AG09319 (cell line): ENCODE data around the gene NGRN.

Source experiments
- DNase-seq: peaks from one replicate; pipeline ENCODE4 v3.0.0-alpha.2; 2010; ENCODE audit warnings: low read depth; ENCODE audit errors: extremely low read depth
- TF ChIP-seq, protein P1 (sequence below): IDR thresholded peaks from 2 replicates; pipeline ENCODE4 v1.5.1; 2011; ENCODE audit warnings: low read depth, mild to moderate bottlenecking, inconsistent platforms, low read length, moderate library complexity

The NGRN gene

DNA sequence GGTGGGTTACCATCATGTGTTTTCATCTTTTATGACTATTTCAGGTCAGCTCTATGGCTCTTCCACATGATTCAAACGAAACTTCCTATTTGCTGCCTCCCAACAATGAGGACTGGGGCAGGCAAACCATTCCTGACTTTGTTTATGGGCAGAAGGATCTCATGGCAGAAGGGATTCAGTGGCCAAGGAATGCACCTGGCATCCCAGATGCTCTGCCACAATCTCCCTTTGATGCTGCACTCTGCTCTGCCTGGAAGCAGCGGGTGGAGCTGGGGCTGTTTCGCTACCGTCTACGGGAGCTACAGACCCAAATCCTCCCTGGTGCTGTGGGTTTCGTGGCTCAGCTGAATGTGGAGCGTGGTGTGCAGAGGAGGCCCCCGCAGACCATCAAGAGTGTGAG, 24.6 kb upstream of the NGRN start:
- DNase-seq, result no peak
- TF ChIP-seq, protein P1, sequence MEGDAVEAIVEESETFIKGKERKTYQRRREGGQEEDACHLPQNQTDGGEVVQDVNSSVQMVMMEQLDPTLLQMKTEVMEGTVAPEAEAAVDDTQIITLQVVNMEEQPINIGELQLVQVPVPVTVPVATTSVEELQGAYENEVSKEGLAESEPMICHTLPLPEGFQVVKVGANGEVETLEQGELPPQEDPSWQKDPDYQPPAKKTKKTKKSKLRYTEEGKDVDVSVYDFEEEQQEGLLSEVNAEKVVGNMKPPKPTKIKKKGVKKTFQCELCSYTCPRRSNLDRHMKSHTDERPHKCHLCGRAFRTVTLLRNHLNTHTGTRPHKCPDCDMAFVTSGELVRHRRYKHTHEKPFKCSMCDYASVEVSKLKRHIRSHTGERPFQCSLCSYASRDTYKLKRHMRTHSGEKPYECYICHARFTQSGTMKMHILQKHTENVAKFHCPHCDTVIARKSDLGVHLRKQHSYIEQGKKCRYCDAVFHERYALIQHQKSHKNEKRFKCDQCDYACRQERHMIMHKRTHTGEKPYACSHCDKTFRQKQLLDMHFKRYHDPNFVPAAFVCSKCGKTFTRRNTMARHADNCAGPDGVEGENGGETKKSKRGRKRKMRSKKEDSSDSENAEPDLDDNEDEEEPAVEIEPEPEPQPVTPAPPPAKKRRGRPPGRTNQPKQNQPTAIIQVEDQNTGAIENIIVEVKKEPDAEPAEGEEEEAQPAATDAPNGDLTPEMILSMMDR, result no peak

DNA sequence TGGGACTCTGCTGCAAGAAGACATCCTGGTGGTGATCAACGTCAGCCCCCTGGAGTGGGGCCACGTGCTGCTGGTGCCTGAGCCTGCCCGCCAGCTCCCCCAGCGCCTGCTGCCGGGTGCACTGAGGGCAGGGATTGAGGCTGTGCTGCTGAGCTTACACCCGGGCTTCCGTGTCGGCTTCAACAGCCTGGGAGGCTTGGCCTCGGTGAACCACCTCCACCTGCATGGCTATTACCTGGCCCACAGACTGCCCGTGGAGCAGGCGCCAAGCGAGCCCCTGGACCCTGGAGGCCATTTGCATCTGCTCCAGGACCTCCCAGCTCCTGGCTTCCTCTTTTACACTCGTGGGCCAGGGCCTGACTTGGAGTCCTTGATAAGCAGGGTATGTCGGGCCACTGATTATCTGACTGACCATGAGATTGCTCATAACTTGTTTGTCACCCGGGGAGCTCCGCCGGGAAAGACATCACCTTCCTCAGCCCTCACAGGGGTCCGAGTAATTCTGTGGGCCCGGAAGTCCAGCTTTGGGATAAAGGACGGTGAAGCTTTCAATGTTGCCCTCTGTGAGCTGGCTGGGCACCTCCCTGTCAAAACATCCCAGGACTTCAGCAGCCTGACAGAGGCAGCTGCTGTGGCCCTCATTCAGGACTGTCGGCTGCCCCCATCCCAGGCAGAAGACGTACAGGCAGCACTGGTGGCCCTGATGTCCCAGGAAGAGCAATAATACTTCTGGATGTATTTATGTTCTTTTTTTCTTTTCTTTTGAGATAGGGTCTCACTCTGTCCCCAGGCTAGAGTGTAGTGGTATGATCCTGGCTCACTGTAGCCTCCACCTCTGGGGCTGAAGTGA, 23.9 kb upstream of the NGRN start:
- TF ChIP-seq, protein P1, result no peak
- DNase-seq, result no peak

DNA sequence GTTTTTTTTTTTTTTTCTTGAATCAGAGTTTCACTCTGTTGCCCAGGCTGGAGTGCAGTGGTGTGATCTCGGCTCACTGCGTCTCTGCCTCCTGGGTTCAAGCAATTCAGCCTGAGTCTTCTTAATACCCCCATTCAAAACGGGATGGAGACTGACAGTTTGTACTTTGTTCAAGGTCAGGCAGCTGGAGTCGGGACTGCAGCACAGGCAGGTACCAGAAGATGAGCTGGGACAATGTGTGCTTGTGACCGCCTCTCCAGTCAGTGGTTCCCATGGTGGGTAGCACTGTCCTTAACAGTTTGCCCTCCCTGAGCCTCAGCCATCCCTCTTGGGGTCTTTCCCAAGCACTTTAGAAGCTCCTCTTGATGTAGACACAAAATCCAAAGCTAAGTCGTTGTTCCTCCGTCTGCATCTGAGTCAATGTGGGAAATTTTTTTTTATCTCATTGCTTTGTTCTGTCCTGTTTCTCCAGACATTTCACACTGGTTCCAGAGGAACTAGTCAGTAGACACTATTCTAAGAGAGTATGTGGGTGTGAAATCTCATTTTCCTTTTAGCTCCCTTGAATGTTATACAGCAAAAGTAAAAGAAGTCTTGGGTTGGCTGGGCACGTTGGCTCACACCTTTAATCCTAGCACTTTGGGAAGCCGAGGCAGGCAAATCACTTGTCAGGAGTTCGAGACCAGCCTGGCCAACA, 21.4 kb upstream of the NGRN start:
- TF ChIP-seq, protein P1, result no peak
- no peak for DNase-seq

DNA sequence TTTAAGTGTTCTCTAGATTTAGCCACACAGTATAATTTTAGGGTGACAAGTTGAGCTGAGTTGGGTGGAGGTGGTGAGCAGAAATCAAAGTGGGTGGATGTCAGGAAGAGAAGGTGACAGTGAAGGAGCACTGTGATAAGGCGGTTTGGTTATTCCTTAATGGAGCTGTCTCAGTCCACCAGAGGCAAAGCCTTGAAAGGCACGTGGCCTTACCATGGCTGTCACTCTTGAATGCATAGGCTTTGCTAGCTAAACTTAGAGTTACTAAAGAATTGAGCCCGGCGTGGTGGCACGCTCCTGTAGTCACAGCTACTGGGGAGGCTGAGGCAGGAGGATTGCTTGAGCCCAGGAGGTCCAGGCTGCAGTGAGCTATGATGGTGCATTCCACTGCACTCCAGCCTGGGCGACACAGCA, 16.7 kb upstream of the NGRN start:
- no peak for DNase-seq
- TF ChIP-seq, protein P1, result no peak

DNA sequence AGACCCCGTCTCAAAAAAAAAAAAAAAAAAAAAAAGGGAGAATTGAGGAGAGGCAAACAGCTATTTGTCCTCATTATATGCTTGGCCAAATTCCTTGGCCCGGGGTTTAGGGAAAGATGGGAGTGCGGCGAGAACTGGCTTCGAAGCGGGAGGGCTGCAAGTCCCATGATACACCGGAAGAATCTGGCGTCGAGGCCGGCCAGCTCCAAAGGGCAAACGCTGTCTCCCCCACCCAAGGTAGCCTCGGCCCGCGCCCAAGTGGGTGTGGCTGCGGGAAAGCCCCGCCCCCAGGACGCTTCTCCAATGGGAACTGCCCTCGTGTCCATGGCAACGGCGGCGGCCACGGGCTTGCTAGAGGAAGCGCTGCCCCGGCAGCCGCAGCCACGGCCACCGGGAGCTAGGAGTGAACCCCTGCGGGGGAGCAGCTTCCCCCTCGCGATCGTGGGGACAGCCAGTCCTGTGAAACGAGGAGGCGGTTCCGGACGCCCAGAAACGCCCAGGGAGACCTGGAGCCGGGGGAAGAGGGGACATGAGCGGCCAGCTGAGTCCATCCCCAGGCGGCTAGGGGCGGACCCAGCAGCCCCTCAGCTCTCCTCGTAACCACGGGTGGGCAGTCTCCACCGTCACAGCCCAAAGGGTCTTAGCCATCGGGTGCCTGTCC, 16.1 kb upstream of the NGRN start, which contains the start of gene TTLL13:
Gene TTLL13 (plus strand): TSS at position 354 of the 661 bp plus-strand sequence. CDS start 1,075 bp downstream, outside the sequence.
- DNase-seq, result peak; percentile 50
- TF ChIP-seq, protein P1, result no peak

DNA sequence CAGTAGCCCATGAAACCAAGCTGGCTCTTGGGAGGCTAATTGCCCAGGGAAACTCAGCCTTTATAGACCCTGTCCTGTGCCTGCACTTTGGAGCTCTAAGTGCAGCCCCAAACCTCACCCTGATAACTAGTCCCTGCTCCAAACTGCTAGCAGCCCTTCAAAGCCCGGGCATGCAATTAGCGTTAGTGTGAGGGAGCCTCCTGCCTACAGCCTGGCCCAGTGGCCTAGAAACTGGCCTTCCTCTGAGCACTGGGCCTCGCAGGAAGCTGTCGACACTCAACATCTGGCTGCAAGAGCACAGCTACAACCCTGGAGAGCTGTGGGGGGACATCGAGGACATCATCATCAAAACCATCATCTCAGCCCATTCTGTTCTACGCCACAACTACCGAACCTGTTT, 7.7 kb upstream of the NGRN start:
- no peak for DNase-seq
- TF ChIP-seq, protein P1, result no peak
